IPS DF 6.9 (cell line): ENCODE measurements around the gene EFCAB8.

ENCODE experiments used
- DNase-seq: peaks from one replicate; pipeline ENCODE4 v3.0.0-alpha.2; 2013; ENCODE audit warnings: low read depth, low spot score
- H3K27ac ChIP-seq: one replicate; pipeline ENCODE4 v1.5.1; 2013; ENCODE audit warnings: low read length, control low read depth
- H3K27me3 ChIP-seq: 2 replicates; pipeline ENCODE4 v1.6.1; 2013; ENCODE audit warnings: mild to moderate bottlenecking, low read length; ENCODE audit not compliant: control insufficient read depth, insufficient read depth
- H3K36me3 ChIP-seq: 2 replicates; pipeline ENCODE4 v1.6.1; 2013; ENCODE audit warnings: low read length; ENCODE audit not compliant: control insufficient read depth, insufficient read depth
- H3K4me1 ChIP-seq: 2 replicates; pipeline ENCODE4 v1.6.1; 2013; ENCODE audit warnings: low read length; ENCODE audit not compliant: control insufficient read depth, insufficient read depth
- H3K4me3 ChIP-seq: 2 replicates; pipeline ENCODE4 v1.5.1; 2013; ENCODE audit warnings: mild to moderate bottlenecking, low read length
- H3K9me3 ChIP-seq: 2 replicates; pipeline ENCODE4 v1.6.1; 2013; ENCODE audit warnings: low read length, inconsistent platforms; ENCODE audit not compliant: control insufficient read depth, insufficient read depth
- WGBS: extraction: QIAGEN DNeasy Blood & Tissue Kit; methylation state at CpG from one replicate; pipeline ENCODE4 v1.1.7; 2013; ENCODE audit warnings: mixed read lengths, missing lambda C conversion rate; ENCODE audit not compliant: insufficient read length, insufficient coverage; 5-methylcytosine and 5-hydroxymethylcytosine counted together

Gene EFCAB8

DNA sequence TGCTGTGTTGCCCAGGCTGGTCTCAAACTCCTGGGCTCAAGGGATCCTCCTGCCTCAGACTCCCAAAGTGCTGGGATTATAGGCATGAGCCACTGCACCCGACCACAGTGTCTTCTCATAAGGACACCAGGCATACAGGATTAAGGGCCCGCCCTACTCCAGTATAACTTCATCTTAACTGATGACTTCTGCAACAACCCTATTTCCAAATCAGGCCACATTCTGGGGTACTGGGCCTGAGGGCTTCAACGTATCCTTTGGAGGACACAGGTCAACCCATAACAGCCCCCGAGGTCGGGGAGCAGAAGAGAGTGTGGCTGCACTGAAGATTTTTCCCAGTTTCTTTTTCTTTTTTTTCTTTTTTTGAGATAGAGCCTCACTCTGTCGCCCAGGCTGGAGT is 105.9 kb downstream of the EFCAB8 start:
- no peak for DNase-seq
- Histone ChIP-seq H3K4me1 (no peaks in the 10 kb centered on the region; the same call in 1 of the 2 replicates), H3K9me3 (no peaks in the 10 kb centered on the region), H3K36me3 (no peaks in the 10 kb centered on the region; the same call in 1 of the 2 replicates), H3K27me3 (no peaks in the 10 kb centered on the region), H3K27ac (no peak overlapping the region), H3K4me3 (no peak overlapping the region)
- WGBS, result no CpG with 5 or more reads among the region's 6 CpGs

DNA sequence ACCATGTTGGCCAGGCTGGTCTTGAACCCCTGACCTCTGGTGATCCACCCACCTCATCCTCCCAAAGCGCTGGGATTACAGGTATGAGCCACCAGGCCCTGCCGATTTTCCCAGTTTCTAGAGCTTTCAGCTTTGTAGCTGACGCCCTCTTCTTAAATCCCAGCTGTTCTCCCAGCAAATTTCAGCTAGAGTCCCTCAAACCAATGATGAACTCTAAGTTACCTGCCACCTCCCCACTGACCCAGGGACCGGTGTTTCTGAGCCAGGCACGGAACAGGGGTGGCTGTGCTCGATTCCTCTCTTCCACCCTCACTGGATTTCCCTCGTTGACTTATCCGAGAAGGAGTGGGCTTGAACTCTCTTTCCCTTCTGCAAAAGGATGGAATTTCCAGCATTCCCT is 106.4 kb downstream of the EFCAB8 start:
- Histone ChIP-seq H3K4me3 (no peak overlapping the region), H3K36me3 (no peaks in the 10 kb centered on the region; the same call in 1 of the 2 replicates), H3K27me3 (no peaks in the 10 kb centered on the region), H3K27ac (no peak overlapping the region), H3K4me1 (no peaks in the 10 kb centered on the region; the same call in 1 of the 2 replicates), H3K9me3 (no peaks in the 10 kb centered on the region)
- WGBS, result no CpG with 5 or more reads among the region's 8 CpGs
- DNase-seq, result no peak

DNA sequence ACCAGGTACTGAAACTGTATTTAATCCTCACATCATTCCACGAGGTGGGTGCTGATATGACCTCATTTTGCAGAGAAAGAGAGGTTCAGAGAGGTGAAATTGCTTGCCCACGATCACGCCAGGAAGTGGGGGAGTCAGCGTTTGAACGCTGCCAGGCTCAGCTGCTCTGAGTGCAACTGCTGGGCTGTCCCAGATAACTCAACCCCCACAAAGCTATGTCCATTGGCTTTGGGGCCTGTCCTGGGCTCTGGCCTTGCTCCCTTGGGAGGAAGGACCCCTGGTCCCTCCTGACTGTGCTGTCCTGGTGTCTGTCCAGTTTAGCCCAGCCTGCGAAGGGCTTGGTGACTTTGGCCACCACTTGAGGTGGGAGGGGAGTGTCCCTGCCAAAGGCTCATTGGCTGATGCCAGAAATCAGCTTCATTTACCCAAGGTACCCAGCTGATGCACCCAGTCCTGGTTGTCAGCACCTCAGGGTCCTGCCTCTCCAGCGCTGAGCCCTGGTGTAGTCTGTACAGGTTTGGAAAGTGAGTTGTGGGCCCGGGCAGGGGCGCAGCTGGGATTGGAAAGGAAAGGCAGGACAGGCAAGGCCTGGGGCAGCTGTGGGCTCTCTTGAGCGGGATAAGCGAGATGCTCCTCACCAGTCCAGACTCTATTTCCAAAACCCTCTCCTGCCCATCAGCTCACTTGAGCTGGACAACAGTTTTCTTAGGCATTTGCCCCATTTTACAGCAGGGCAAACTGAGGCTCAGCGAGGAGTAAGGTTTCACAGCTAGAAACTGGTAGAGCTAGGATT is 107.1 kb downstream of the EFCAB8 start:
- no peaks in the 10 kb centered on the region; the same call in 1 of the 2 replicates for H3K36me3 ChIP-seq
- H3K9me3 ChIP-seq, result no peaks in the 10 kb centered on the region
- H3K27me3 ChIP-seq, result no peaks in the 10 kb centered on the region
- no peak overlapping the region for H3K4me3 ChIP-seq
- H3K27ac ChIP-seq, result no peak overlapping the region
- no peak for DNase-seq
- no CpG with 5 or more reads among the region's 12 CpGs for WGBS
- no peaks in the 10 kb centered on the region; the same call in 1 of the 2 replicates for H3K4me1 ChIP-seq

DNA sequence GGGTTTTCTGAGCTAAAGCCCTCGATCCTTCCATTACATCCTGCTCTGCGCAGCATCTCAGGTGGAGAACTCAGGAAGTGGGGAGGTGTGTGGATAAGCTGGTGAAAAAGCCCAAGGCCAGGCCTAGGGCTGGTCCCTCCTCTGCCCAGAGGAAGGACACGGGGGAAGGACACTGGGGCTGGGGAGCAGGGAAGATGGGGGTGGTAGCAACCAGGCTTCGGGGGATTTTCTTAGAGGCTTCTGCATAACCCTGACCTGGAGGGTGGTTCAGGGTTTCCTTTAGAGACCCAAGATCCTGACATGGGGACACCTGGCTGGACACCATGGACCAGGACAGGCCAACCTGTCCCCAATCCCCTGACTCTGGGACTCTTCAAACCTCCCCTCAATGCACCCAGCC is 107.7 kb downstream of the EFCAB8 start:
- no CpG with 5 or more reads among the region's 4 CpGs for WGBS
- no peaks in the 10 kb centered on the region; the same call in none of the 2 replicates for H3K4me1 ChIP-seq
- H3K4me3 ChIP-seq, result no peak overlapping the region
- H3K27me3 ChIP-seq, result no peaks in the 10 kb centered on the region
- DNase-seq, result no peak
- H3K9me3 ChIP-seq, result no peaks in the 10 kb centered on the region
- no peaks in the 10 kb centered on the region for H3K36me3 ChIP-seq
- H3K27ac ChIP-seq, result no peak overlapping the region

DNA sequence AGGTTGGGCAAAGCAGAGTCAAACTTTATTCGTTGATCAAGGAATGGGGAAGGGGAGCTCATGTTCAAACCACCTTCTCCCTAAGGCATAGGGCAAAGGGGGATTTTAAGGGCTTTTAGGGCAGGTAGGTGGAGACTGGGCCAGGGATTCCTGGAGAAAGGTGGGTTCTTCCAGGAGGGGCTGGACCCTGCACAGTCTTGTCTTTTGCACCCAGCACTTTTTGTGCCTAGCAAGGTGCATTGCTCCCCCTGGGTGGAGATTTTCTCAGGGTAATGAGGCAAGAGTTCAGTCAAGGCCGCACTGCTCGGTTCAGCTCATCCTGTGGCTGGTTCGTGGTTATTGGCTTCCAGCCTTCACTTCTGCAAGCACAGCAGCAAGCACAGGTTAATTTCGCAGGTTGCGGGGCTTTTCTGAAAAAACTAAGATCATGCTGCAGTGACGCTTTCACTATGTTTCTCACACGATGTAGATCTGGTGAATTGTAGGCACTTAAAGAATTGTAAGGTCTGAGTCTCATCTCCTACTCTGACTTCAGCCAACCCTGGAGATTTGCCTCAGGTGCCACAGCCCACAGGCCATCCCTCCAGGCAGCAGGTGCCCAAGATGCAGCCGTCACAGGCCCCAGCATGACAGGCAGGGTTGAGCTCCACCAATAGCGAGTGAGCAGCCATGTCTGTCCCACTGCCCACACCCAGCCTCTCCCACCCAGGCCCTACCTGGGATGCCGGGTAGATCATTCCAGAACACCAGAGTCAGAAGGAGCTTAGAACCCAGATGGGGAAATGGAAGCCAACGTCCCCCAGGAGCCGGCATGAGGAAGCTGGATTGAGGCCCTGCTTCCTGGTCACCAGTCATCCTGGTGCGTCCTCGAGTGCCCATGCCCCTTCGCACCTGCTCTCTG is 108.4 kb downstream of the EFCAB8 start:
- no peak overlapping the region for H3K4me3 ChIP-seq
- no peak for DNase-seq
- peaks cover 2% of the 10 kb centered on the region for H3K4me1 ChIP-seq
- WGBS, result no CpG with 5 or more reads among the region's 16 CpGs
- no peaks in the 10 kb centered on the region for H3K36me3 ChIP-seq
- no peaks in the 10 kb centered on the region for H3K27me3 ChIP-seq
- H3K9me3 ChIP-seq, result no peaks in the 10 kb centered on the region
- H3K27ac ChIP-seq, result no peak overlapping the region

DNA sequence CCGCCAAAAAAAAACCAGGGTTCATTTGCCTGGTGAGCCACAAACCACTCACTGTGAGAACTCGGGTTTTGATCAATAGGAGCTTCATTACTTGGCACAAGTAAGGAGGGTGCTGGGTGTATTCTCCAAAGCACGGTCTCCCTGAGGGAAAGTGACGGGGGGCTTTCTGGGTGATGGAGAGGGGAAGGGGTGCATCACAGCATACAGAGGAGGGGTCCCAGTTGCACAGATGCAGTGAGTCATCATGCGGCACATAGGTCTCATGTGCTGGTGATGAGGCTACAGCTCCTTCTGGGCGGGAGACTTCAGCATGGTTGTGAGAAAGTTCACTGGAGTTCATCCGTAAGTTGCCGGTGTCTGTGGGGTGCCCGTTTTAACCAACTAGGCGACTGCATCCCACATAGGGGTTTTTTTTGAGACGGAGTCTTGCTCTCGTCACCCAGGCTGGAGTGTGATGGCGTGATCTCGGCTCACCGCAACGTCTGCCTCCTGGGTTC is 109.3 kb downstream of the EFCAB8 start:
- H3K9me3 ChIP-seq, result no peaks in the 10 kb centered on the region
- H3K27ac ChIP-seq, result no peak overlapping the region
- DNase-seq, result no peak
- WGBS, result no CpG with 5 or more reads among the region's 16 CpGs
- H3K36me3 ChIP-seq, result no peaks in the 10 kb centered on the region
- no peak overlapping the region for H3K4me3 ChIP-seq
- peaks cover 5% of the 10 kb centered on the region for H3K4me1 ChIP-seq
- H3K27me3 ChIP-seq, result no peaks in the 10 kb centered on the region

DNA sequence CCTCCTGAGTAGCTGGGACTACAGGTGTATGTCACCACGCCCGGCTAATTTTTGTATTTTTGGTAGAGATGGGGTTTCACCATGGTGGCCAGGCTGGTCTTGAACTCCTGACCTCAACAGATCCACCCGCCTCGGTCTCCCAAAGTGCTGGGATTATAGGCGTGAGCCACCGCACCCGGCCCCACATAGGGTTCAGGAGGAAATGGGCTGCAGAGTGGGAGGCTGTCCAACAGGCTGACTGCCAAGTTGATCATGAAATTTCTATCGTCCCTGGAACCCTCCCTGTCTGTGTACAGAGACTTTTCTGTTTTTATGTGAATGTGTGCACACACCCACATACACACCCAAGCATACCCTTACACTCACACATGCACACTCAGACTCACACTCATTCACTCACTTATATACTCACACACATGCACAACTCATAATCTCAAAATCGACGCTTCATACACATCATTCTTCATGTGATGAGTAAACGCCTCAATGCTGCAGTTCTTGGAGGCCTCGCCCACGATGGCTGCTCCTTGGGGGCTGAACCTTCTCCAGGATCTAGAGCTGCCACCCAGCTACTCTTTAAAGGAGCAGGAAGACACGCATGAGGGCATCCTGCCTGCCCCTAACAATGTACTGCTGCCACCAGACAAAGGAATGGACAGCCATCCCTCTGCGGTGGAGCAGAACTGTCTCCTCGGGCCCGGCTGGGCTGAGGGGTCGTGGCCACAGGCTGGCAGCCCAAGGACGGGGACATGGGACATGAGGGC is 109.9 kb downstream of the EFCAB8 start:
- WGBS, result 100% methylated on average over 3 of the region's 19 CpGs

DNA sequence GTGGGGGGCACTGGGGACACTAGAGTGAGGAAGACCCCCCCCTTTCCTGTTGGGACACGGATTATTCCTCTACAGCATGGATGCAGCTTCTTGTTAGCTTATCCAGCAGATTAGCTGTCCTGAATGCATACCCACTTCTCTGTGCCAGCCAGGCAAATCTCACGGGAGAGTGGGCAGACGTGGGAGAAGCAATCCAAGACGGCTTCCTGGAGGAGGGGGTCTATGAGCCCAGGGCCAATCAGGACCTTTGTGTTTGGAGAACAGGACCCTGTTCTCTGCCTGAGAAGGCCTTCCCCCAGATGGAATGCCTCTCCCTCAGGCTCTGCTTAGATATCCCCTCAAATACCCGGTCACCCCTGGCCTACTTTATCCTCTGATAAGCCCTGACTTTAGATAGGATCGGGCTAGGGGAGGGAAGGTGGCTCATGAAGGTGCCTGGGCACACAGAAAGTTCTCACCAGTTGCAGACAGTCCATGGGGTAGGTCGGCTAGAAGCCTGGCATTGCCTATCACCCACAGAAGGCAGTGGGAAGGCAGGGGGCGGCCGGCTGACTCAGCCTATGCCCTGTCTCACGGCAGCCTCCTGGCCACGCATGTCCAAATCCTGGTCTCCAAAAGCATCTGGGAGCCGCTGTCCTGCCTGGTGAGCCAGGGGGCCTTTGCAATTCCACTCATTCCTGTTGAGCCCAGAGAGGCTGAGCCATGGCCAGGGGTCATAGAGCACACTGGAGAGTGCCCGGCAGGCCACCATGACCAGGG is 110.8 kb downstream of the EFCAB8 start:
- Histone ChIP-seq H3K27me3 (no peaks in the 10 kb centered on the region), H3K4me3 (no peak overlapping the region), H3K4me1 (peaks cover 8% of the 10 kb centered on the region), H3K36me3 (no peaks in the 10 kb centered on the region), H3K9me3 (no peaks in the 10 kb centered on the region), H3K27ac (no peak overlapping the region)
- DNase-seq, result no peak
- no CpG with 5 or more reads among the region's 13 CpGs for WGBS

More for the DNA sequence above, 109.9 kb downstream of the EFCAB8 start:
- Histone ChIP-seq H3K4me1 (peaks cover 5% of the 10 kb centered on the region), H3K27me3 (no peaks in the 10 kb centered on the region), H3K9me3 (no peaks in the 10 kb centered on the region), H3K4me3 (no peak overlapping the region), H3K36me3 (no peaks in the 10 kb centered on the region), H3K27ac (no peak overlapping the region)
- DNase-seq, result no peak

DNA sequence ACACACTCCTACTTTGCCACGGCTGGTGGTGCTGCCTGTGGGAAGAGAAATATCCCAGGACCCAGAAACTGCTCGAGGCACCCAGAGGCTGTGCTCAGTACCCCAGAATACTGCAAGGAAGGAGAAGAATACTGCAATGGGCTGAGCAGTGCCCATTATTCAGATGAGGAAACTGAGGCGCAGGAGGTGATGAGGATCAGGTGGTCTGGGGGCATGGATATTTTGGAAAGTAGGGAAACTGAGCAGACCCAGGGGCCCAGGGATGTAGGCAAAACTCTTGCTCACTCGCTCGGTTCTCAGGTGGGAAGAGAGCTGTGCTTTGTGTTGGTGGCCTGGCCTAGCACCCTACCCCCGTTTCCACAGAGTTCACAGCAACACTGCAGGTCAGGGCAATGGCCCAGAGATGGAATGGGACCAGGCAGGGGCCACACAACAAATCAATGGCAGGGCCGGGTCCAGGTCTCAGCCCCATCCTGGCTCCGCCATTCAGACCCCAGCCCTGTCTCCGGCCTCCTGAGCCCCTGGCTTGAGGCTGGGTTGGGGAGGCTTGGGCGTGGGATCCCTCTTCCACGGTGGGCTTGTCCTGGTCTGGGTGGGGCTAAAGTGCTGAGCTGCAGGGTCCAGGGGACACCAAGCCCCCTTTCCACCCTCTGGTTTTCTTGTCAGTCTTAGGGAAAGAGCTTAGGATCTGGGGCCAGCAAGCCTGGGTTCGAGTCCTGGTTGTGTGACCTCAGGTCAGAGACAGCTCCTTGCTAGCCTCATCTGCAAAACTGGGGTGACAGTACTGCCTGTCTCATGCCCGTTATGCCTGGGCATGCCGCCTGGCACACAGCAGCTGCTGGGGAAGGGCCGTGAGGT is 111.6 kb downstream of the EFCAB8 start:
- H3K27ac ChIP-seq, result no peak overlapping the region
- H3K4me1 ChIP-seq, result peaks cover 8% of the 10 kb centered on the region
- no CpG with 5 or more reads among the region's 15 CpGs for WGBS
- no peaks in the 10 kb centered on the region for H3K9me3 ChIP-seq
- no peak for DNase-seq
- H3K27me3 ChIP-seq, result no peaks in the 10 kb centered on the region
- H3K36me3 ChIP-seq, result no peaks in the 10 kb centered on the region
- no peak overlapping the region for H3K4me3 ChIP-seq
